ENCODE data around the gene PCDH1.
A peak's percentile ranks its signal among the peaks of the same experiment; 100 is the strongest.

Gene PCDH1

DNA sequence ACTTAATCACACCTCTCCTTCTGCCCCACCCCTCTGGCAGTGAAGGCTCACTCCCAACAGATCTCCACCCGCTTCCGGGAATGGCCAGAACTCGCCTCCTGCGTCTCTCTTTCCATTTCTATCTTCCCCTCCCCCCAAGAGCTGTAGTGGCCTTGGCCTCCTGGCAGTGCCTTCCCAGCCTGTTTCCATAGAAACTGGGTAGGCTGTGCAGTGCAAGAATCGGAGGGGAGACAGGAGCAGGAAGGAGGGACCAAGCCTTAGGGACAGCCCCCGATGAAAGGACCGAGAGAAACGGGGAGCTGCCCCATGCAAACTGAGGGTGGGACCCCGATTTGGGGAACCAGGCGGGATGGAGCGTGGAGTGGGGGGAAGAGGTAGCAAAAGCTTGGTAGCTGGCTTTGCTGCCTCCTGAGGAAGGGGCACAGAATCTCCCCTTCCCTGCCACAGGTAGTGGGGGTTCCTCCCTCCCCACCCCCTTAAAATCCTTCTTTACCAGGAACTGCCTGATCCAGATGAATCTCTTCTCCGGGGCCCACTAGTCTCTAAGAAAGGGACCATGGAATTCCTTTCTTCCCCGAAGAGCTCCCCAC, 4.5 kb upstream of the PCDH1 start:
- no peaks in the 10 kb centered on the region for H3K9me3 ChIP-seq
- no peak overlapping the region for H3K4me3 ChIP-seq
- in situ Hi-C loops (cut with MboI; ENCODE audit: low sequenced_read_pairs), result no loop called here
- peak in 1 of 2 experiments; percentile 46 for DNase-seq (ENCODE audit: low spot score in 2 of 2)
- peaks cover 33% of the 10 kb centered on the region for H3K27me3 ChIP-seq (ENCODE audit: low read depth)
- H3K4me1 ChIP-seq, result peaks cover 10% of the 10 kb centered on the region
- no peaks in the 10 kb centered on the region for H3K36me3 ChIP-seq (replicated peaks)

DNA sequence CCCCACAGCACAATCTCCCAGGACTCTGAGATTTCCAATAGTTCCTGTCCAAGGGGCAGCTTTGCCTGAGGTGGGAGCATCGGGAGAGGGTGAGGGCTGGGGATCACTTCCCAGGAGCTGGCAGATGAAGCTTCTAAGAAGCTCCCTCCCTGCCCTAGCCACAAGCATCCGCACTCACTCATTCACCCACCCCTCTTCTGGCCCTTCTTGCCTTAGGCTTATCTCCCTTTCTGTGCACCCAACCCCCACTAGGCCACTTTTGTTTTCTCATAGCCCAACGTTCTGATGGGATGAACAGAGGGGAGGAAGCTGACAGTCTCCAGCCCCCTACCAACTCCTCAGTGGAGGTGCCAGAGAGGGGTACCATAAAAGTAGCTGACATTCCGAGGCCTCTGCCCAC, 3.7 kb upstream of the PCDH1 start:
- peaks cover 10% of the 10 kb centered on the region for H3K4me1 ChIP-seq
- H3K9me3 ChIP-seq, result no peaks in the 10 kb centered on the region
- H3K27me3 ChIP-seq (ENCODE audit: low read depth), result peaks cover 33% of the 10 kb centered on the region
- in situ Hi-C loops (cut with MboI; ENCODE audit: low sequenced_read_pairs), result no loop called here
- no peak for DNase-seq (ENCODE audit: low spot score in 2 of 2)
- H3K36me3 ChIP-seq (replicated peaks), result no peaks in the 10 kb centered on the region
- H3K4me3 ChIP-seq, result no peak overlapping the region

DNA sequence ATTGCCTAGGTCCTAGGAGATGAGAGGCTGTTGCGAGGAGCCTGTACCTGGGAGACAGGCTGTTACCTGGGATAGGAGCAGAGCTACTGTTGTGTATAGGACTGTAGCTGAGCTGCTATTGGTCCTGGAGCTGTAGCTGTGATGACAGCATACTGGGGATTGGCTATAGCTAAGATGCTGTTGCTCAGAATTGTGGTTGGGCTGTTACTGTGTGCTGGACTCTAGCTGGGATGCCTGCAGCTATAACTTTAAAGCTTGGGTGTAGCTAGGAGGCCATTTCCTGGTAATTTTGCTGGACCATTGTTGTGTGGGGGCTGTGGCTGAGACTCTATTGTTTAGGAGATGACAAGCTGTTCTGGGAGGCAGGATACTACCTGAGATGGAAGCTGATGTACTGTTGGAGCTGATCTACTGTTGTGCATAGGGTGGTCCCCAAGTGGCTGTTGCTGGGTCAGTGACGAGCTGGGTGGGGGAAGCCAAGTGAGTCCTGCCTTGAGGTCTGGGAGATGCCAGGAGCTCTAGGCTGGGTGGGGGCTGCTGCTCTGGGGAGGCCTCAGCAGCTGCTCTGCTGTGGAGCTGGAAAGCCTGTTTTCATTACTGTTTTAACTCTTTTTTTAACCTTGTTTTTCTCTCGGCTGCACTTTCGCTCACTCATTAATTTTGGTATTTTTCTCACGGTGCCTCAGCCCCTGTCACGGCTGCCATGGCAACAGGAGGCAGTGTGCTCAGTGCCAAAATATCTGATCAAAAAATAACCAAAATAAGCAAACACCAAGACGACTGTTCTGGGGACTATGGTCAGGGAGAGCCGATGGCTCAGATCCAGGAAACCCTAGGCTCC, 3.0 kb upstream of the PCDH1 start:
- peaks cover 10% of the 10 kb centered on the region for H3K4me1 ChIP-seq
- H3K4me3 ChIP-seq, result no peak overlapping the region
- H3K36me3 ChIP-seq (replicated peaks), result no peaks in the 10 kb centered on the region
- H3K9me3 ChIP-seq, result no peaks in the 10 kb centered on the region
- DNase-seq (ENCODE audit: low spot score in 2 of 2), result no peak
- H3K27me3 ChIP-seq (ENCODE audit: low read depth), result peaks cover 33% of the 10 kb centered on the region
- in situ Hi-C loops (cut with MboI; ENCODE audit: low sequenced_read_pairs), result no loop called here

DNA sequence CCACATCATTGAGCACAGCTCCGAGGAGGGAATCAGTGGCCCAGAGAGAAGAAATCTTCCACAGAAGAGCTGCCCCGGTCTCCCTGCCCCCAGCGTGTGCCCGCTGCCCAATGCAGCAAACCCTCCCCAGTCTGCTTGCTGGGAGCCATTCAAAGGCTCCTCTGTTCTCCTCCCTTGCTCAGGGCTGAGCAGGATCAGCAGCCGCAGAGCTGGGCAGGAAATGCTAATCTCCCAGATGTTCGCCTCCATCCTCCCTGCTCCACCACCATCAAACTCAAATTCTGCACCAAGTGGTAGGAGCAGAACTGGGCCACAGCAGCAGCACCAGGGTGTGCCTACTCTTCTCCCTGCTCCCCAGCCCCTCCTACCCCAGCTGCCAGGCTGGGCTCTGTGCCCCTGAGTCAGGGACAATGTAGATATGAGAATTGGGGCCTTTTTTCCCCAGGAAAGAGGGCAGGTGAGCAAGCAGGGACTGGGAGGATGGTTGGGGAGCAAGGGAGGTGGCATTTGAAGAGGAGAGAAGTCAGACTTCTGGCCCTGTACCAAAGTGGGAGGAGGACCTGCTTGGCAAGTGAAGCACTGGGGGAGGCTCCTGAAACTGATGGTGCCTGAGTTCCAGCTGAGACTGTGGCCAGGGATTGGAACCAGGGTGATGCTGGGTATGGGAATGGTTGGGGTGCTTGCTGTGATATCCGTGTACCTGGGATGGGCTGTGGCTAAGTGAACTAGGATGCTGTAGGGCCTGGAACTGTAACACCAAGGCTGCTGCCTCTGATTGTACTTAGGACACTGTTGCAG, 1.9 kb upstream of the PCDH1 start:
- Histone ChIP-seq H3K9me3 (no peaks in the 10 kb centered on the region), H3K27me3 (ENCODE audit: low read depth) (peaks cover 29% of the 10 kb centered on the region), H3K4me1 (peaks cover 10% of the 10 kb centered on the region), H3K4me3 (no peak overlapping the region), H3K36me3 (replicated peaks) (no peaks in the 10 kb centered on the region)
- in situ Hi-C loops (cut with MboI; ENCODE audit: low sequenced_read_pairs), result loop anchor here (5.0 kb wide), 1 partner anchor 178 kb away; no protein-coding TSS in a partner anchor
- no peak for DNase-seq (ENCODE audit: low spot score in 2 of 2)

DNA sequence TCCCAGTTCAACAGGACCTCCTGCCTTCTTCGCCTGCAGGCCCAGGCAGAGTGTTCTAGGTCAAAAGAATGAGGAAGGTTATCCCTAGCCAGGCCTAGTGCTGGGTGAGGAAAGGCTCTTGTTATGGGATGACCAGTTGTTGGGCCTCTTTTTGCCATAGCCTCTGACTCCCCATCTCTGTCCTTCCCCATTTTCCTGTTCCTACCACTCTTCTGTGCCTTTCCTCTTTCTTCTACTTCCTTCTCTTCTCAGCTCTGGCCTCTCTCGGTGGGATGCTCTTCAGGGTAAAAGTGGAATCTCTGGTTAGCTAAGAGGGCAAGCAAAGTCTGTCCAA, 1.2 kb upstream of the PCDH1 start:
- no peaks in the 10 kb centered on the region for H3K36me3 ChIP-seq (replicated peaks)
- H3K9me3 ChIP-seq, result no peaks in the 10 kb centered on the region
- no peak for DNase-seq (ENCODE audit: low spot score in 2 of 2)
- peaks cover 10% of the 10 kb centered on the region for H3K4me1 ChIP-seq
- H3K4me3 ChIP-seq, result no peak overlapping the region
- in situ Hi-C loops (cut with MboI; ENCODE audit: low sequenced_read_pairs), result loop anchor here (5.0 kb wide), 1 partner anchor 177 kb away; no protein-coding TSS in a partner anchor
- H3K27me3 ChIP-seq (ENCODE audit: low read depth), result peaks cover 21% of the 10 kb centered on the region

DNA sequence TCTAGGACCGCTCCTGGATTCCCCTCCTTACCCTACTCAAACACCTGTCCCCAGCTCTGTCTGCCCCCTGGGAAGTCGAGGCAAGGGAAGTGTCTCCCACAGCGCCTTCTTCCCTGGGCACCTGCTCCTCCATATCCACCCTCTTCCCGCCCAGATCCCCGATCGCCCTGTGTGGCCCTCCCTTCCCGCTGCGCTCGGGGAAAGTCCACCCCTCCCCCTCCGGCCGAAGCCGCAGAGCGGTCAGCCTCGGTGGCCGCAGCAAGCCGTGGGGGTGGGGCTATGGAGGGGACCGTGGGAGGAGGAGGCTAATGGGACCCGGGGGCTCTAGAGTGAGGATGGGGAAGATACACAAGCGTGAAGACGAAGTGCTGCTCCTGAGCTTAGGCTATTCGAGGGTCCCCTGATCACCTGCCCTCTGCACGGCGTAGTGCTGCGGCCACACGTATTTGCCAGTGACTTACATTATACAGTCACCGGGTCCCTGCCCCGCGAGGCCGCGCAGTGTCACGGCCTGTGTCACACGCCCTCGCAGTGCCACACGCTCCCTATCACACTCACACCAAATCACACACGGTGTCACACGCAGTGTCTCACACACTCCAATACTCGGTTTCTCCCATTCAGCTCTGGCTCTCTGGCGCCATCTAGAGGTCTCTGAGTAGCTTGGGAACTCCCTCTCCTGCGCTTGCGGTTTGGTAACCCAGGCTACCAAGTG, 658 bp upstream of the PCDH1 start:
- Histone ChIP-seq H3K4me3 (peak overlapping the region; percentile 41), H3K4me1 (peaks cover 10% of the 10 kb centered on the region), H3K36me3 (replicated peaks) (no peaks in the 10 kb centered on the region), H3K9me3 (no peaks in the 10 kb centered on the region), H3K27me3 (ENCODE audit: low read depth) (peaks cover 19% of the 10 kb centered on the region)
- DNase-seq (ENCODE audit: low spot score in 2 of 2), result peak; percentile 77 to 92
- in situ Hi-C loops (cut with MboI; ENCODE audit: low sequenced_read_pairs), result loop anchor here (5.0 kb wide), 1 partner anchor 177 kb away; no protein-coding TSS in a partner anchor

DNA sequence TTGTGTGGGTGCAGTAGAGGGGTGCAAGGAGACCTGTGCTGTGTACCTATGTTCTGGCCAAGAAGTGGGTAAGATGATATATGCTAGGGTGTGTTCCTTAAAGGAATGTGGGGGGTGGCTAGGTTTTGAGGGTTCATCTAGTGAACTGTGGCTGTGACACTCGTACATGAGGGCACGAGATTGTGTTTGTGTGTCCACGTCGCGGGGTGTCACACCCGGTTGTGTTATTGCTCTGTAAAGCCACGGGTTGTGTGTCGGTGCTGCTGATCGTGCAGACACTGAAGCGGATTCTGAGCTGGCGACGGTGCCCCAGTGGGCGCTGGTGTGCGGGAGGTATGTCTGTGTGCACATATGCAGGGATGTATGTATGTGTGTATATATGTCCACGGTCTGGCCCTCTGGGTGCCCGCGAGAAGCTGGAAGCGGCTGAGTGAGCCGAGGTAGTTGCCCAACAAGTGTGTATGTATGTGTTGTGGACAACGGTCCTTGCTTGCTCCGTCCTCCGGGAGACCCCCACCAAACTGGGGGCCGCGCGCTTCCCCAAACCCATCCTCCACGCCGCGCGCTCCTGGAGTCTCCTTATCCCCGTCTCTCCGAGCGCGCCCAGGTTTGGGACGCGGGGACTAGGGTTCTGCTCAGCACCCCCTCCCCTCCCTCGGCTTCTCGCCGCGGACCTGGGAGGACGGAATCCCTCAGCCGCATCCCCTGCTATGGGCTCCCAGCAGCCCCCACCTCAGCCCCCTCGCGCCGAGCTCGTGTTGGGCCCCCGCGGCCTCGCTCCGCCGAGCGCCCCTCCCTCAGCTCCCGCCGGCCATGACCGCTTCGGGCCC, 639 bp downstream of the PCDH1 start:
- Histone ChIP-seq H3K4me1 (peaks cover 12% of the 10 kb centered on the region), H3K36me3 (replicated peaks) (no peaks in the 10 kb centered on the region), H3K4me3 (peak overlapping the region; percentile 70), H3K27me3 (ENCODE audit: low read depth) (peaks cover 8% of the 10 kb centered on the region), H3K9me3 (no peaks in the 10 kb centered on the region)
- in situ Hi-C loops (cut with MboI; ENCODE audit: low sequenced_read_pairs), result loop anchor here (5.0 kb wide), 1 partner anchor 175 kb away; no protein-coding TSS in a partner anchor
- DNase-seq (ENCODE audit: low spot score in 2 of 2), result peak in 1 of 2 experiments; percentile 61

DNA sequence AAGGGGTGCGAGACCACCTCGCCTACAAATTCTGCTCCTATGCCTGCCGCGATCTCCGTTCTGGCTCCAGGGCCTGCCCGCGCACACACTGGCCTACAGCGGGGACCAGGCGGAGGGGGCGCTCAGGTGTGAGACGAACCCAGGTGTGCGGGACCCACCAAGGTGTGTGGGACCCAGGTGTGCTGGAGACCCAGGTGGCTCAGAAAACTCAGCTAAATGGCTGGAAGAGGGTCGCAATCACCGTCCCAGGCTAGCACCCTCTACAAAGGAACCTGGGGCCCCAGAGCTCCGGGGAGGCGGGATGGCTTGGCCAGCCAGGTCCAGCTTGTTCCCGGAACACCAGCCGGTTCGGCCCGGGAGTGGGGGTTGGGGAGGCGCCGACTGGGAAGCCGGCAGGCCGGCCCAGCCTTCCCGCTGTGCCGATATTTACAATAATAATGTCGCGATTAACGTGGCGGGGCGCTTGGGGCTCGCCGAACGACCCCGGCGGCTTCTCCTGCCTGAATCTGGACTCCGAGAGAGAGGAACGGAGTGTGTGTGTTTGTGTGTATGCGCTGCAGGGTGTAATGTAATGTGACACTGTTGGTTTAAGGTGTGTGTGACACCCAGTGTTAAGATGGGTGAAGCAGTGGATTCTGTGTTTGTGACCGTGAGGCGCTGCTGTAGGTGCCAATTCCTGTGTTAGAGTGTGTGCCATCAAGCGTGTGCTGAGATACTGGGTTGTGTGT, 1.4 kb downstream of the PCDH1 start:
- peaks cover 7% of the 10 kb centered on the region for H3K27me3 ChIP-seq (ENCODE audit: low read depth)
- peaks cover 12% of the 10 kb centered on the region for H3K4me1 ChIP-seq
- H3K36me3 ChIP-seq (replicated peaks), result no peaks in the 10 kb centered on the region
- in situ Hi-C loops (cut with MboI; ENCODE audit: low sequenced_read_pairs), result loop anchor here (5.0 kb wide), 1 partner anchor 174 kb away; no protein-coding TSS in a partner anchor
- peak in 1 of 2 experiments; percentile 40 for DNase-seq (ENCODE audit: low spot score in 2 of 2)
- H3K4me3 ChIP-seq, result peak overlapping the region; percentile 70
- no peaks in the 10 kb centered on the region for H3K9me3 ChIP-seq

DNA sequence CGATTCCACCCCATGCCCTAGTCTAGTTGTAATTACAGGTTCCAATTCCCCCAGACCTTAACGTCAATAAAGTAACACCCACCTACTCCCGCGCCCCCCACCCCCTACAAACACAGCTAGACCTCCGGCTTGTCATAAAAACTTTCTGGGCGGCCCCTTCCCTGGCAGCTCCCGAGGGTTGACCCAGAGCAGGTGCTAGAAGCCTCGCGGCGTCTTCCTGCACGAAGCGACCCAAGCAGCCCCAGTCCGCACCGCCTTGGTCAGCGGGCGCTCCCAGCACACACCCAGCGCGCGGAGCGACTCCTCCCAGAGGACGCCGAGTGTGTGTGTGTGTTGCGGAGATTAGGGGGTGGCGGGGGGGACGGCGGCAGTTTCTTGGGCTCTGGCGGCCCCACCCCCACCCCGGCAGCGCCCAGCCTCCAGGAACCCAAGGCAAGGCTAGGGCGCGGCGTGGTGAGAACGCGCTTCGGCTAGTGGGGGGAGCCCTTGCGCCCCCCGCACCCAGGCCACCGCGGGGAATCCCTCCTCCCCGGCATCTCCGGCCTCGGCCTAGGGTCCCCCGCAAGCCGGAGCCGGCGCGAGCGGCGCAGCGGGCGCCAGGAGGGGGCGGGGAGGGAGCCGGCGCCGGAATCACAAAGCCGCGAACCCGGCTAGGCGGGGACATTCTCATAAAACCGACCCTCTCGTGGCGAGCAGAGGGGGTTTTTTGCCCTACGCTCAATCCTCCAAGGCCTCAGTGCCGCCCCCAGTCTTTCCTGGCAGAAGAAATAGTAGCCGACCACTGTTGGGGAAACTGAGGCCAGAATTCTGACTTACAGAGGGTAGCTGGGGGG, 2.2 kb downstream of the PCDH1 start:
- Histone ChIP-seq H3K36me3 (replicated peaks) (no peaks in the 10 kb centered on the region), H3K9me3 (no peaks in the 10 kb centered on the region), H3K4me3 (peak overlapping the region; percentile 70), H3K4me1 (peaks cover 12% of the 10 kb centered on the region), H3K27me3 (ENCODE audit: low read depth) (peaks cover 5% of the 10 kb centered on the region; the same call in 1 of the 2 replicates)
- peak; percentile 39 to 75 for DNase-seq (ENCODE audit: low spot score in 2 of 2)
- in situ Hi-C loops (cut with MboI; ENCODE audit: low sequenced_read_pairs), result loop anchor here (5.0 kb wide), 1 partner anchor 174 kb away; no protein-coding TSS in a partner anchor

DNA sequence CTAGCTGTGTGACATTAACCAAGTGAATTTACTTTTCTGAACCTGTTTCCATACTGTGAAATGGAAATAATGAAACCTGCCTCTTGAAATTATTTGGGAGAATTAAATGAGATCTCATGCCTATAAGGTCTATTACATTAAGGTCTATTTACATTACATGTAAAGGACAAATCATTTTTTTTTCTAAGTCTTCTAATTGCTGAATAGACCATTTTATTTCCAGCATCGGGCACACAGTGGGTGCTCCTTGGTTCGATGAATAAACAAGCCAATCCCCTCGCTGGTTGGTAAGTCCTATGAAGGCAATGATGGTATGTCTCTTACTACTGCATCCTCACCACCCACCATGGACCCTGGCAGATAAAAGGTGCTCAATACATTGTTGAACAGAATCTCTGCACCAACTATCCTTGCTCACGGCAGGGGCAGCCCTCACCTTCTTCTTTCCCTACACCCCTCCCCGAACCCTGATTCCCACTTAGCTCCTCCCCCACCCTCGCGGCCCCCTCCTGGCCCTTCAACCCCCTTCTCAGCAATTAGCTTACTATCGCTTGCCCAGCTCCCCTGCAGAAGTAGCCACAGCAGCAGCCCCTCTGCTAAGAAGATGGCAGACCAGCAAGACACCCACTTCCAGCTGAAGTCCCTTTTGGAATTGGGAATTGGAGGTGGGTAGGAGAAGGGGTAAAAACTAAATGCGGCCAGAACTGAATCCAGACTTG, 3.0 kb downstream of the PCDH1 start:
- DNase-seq (ENCODE audit: low spot score in 2 of 2), result no peak
- in situ Hi-C loops (cut with MboI; ENCODE audit: low sequenced_read_pairs), result loop anchor here (5.0 kb wide), 1 partner anchor 173 kb away; no protein-coding TSS in a partner anchor
- Histone ChIP-seq H3K27me3 (ENCODE audit: low read depth) (no peaks in the 10 kb centered on the region), H3K4me3 (peak overlapping the region; percentile 70), H3K36me3 (replicated peaks) (no peaks in the 10 kb centered on the region), H3K9me3 (no peaks in the 10 kb centered on the region), H3K4me1 (peaks cover 12% of the 10 kb centered on the region)
